ENCODE data around the gene LILRB1.

- TF ChIP-seq CTCF (conservative IDR thresholded peaks at IDR 0.05 in 1 of 2, IDR thresholded peaks at IDR 0.05 in 1 of 2; ENCODE audit: low read depth in 1 of 2, low read length in 2 of 2) (no peak), EZH2 (IDR thresholded peaks at IDR 0.05; ENCODE audit: low read length, missing control alignments) (no peak)
Measured at GRCh38 chr19:54654447-54655321, 24.4 kb downstream of the LILRB1 start.
